Esophagus muscularis mucosa (tissue), 4 donors: Measurements from ENCODE around the gene FOXD4L6.
"Not testable (repeated sequence)": the region's sequence is repeated elsewhere in the genome, so short reads cannot be mapped to it uniquely, and the experiment has no call there.

Experiments
- EP300 ChIP-seq: sonication (generic); formaldehyde crosslinking; IDR thresholded peaks from one replicate; pipeline ENCODE4 v1.6.1; 2017; ENCODE audit warnings: antibody characterized with exemption
- POLR2A ChIP-seq: fragments of 450-650 bp; IDR thresholded peaks from one replicate; pipeline ENCODE4 v1.6.1; 2017; ENCODE audit warnings: antibody characterized with exemption, moderate library complexity, mild to moderate bottlenecking, low read depth
- POLR2AphosphoS5 ChIP-seq, 2 donors: sonication (generic); formaldehyde crosslinking; IDR thresholded peaks; one replicate each; pipeline ENCODE4 v1.6.1; 2017; ENCODE audit warnings: antibody characterized with exemption in 2 of 2
- TF ChIP-seq, protein P1 (sequence below), 3 experiments: fragments of 200-600 bp in 2 of 3; fragments of 450-650 bp in 1 of 3; sonication (generic) in 2 of 3; IDR thresholded peaks; one replicate each; pipeline ENCODE4 v1.5.1; 2017 to 2019; ENCODE audit warnings: antibody characterized with exemption in 3 of 3, mild to moderate bottlenecking in 2 of 3, moderate library complexity in 1 of 3

- TF ChIP-seq, protein P1, sequence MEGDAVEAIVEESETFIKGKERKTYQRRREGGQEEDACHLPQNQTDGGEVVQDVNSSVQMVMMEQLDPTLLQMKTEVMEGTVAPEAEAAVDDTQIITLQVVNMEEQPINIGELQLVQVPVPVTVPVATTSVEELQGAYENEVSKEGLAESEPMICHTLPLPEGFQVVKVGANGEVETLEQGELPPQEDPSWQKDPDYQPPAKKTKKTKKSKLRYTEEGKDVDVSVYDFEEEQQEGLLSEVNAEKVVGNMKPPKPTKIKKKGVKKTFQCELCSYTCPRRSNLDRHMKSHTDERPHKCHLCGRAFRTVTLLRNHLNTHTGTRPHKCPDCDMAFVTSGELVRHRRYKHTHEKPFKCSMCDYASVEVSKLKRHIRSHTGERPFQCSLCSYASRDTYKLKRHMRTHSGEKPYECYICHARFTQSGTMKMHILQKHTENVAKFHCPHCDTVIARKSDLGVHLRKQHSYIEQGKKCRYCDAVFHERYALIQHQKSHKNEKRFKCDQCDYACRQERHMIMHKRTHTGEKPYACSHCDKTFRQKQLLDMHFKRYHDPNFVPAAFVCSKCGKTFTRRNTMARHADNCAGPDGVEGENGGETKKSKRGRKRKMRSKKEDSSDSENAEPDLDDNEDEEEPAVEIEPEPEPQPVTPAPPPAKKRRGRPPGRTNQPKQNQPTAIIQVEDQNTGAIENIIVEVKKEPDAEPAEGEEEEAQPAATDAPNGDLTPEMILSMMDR (IDR thresholded peaks at IDR 0.05): not testable (repeated sequence)
- not testable (repeated sequence) for TF ChIP-seq POLR2A; POLR2AphosphoS5 (IDR thresholded peaks at IDR 0.05); EP300
Observed at GRCh38 chr9:41086215-41086614, 42.3 kb downstream of the FOXD4L6 start.
